CD4-positive, alpha-beta T cell treated with Interleukin-12 subunit alpha and Interleukin-12 subunit beta, for 1 hour (primary cell): ENCODE data around the gene ZNF550.
A peak's percentile ranks its signal among the peaks of the same experiment; 100 is the strongest.
"Not testable (repeated sequence)": the region's sequence is repeated elsewhere in the genome, so short reads cannot be mapped to it uniquely, and the experiment has no call there.

Experiments used
- DNase-seq: peaks from one replicate; pipeline ENCODE4 v3.0.0-alpha.2; 2020

The ZNF550 gene

GRCh38 chr19:57527136-57527881, 32.4 kb downstream of the ZNF550 start, which contains the start of gene ZNF549:
ZNF549 (plus strand) TSS chr19:57527356; CDS start chr19:57527574, 218 bp downstream.
- peak; percentile 92 for DNase-seq

DNA sequence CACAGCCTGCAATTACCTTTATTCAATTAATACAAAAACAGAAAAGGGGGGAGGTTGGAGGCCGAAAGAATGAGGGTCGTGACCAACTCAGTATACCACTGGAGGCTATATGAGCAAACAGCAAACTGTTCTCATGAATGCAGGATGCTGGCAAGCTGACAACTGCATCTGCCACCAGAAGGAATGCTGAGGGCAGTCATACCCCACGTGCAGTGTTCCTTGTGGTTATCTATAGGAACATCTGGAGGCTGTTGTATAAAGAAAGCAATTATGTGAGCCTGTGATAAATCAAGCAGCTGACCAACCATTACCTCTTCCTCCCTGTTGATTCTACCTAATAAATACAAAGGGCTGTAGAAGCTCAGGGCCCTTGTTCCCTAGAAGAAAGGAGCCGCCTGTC, 41.6 kb downstream of the ZNF550 start:
- not testable (repeated sequence) for DNase-seq

- no peak for DNase-seq
Observed at GRCh38 chr19:57515255-57515654, 44.4 kb downstream of the ZNF550 start.

- DNase-seq: no peak
Observed at GRCh38 chr19:57512845-57513244, 46.8 kb downstream of the ZNF550 start.

- DNase-seq: no peak
Observed at GRCh38 chr19:57511484-57511883, 48.2 kb downstream of the ZNF550 start.

- no peak for DNase-seq
Observed at GRCh38 chr19:57506163-57506562, 53.5 kb downstream of the ZNF550 start.

DNA sequence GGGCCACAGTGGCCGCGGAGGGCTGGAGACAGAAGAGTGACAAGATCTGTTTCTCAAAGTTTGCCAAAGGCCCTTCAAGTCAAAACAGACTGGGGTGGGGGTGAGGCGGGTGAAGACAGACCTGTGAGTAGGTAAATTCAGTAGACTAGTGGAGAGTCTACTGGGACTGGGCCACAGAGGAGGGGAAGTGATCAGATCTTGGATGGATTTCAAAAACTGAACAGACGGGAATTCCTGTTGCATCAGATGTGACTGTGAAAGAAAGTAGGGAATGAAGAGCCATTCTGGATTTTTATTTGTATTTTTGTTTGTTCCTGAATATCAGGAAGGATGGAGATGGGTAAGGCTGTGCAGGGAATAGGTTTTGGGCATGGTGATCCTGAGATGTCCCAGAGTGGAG, 59.3 kb downstream of the ZNF550 start:
- DNase-seq: not testable (repeated sequence)

DNA sequence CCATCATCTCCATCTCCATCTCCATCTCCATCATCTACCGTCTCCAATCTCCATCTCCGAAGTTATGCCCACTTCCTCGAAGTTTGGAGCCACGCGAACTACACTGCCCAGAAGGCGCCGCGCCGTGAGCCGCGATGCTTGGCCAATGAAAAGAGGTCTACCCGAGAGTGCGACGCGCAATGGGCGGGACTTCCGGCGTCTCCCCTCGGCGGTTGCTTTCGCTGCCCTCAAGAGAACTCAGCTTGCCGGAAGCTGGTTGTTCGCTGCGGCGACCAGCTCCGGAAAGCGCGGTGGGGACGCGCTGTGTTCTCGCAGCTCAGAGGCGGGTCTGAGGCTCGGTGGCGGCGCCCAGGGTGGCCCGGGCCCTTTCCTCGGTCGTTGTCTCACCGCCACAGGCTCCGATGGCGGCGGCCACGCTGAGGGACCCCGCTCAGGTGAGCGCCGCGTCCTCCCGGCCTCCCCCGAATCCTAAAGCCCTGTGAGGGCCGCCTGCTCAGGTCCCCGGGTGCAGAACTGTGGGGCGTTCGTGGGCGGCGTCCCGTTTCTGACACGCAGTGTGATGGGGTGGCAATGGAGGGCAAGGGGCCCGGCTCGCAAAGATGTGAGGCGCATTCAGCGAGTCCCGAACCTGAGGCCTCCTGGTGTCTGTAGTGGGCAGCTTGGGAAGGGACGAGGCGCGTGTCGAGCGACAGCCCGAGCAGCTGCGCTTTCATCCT, 59.8 kb downstream of the ZNF550 start, which contains the start of gene ZNF773:
Gene ZNF773, plus strand, starts transcription at position 259 of the 716 bp plus-strand sequence. Its CDS starts 143 bp downstream, at position 402.
- peak; percentile 97 for DNase-seq

DNA sequence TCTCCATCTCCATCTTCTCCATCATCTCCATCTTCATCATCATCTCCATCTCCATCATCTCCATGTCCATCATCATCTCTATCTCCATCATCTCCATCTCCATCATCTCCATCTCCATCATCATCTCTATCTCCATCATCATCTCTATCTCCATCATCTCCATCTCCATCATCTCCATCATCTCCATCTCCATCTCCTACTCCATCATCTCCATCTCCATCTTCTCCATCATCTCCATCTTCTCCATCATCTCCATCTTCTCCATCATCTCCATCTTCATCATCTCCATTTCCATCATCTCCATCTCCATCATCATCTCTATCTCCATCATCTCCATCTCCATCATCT, 60.4 kb downstream of the ZNF550 start:
- not testable (repeated sequence) for DNase-seq

- not testable (repeated sequence) for DNase-seq
Observed at GRCh38 chr19:57488299-57488644, 71.4 kb downstream of the ZNF550 start.

DNA sequence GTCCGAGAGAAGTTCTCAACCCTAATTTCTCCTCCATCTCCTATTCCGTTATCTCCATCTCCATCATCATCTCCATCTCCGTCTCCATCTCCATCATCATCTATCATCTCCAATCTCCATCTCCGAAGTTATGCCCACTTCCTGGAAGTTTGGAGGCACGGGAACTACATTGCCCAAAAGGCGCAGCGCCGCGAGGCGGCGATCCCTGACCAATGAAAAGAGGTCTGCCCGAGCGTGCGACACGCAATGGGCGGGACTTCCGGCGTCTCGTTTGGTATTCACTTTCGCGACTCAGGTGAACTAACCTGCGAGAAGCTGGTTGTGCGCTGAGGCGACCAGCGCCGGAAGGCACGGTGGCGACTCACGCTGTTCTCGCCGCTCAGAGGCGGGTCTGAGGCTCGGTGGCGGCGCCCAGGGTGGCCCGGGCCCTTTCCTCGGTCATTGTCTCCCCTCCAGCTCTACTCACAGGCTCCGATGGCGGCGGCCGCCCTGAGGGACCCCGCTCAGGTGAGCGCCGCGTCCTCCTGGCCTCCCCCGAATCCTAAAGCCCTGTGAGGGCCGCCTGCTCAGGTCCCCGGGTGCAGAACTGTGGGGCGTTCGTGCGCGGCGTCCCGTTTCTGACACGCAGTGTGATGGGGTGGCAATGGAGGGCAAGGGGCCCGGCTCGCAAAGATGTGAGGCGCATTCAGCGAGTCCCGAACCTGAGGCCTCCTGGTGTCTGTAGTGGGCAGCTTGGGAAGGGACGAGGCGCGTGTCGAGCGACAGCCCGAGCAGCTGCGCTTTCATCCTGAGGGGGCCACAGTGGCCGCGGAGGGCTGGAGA, 72.0 kb downstream of the ZNF550 start, which contains the start of gene ZNF419:
Gene ZNF419, plus strand, starts transcription at position 274 of the 822 bp plus-strand sequence. Its CDS starts 201 bp downstream, at position 475.
- DNase-seq: peak; percentile 95
